ENCODE results near the gene AGAP3. TPM values are rescaled to one million over a fixed set of nuclear protein-coding genes. Genes with fewer than 3 reads are reported as not detected.

Gene AGAP3
- total RNA-seq, 4 donors from 2014 or later, result 34.6 to 53.0 (median 47.9) TPM

- TF ChIP-seq CTCF (IDR thresholded peaks at IDR 0.05), result no peak
- DNase-seq (ENCODE audit: low spot score), result no peak
- ATAC-seq (ENCODE audit: low FRiP score), result no peak
These were observed 21.6 kb downstream of the AGAP3 start for GRCh38 chr7:151107882-151108281.

DNA sequence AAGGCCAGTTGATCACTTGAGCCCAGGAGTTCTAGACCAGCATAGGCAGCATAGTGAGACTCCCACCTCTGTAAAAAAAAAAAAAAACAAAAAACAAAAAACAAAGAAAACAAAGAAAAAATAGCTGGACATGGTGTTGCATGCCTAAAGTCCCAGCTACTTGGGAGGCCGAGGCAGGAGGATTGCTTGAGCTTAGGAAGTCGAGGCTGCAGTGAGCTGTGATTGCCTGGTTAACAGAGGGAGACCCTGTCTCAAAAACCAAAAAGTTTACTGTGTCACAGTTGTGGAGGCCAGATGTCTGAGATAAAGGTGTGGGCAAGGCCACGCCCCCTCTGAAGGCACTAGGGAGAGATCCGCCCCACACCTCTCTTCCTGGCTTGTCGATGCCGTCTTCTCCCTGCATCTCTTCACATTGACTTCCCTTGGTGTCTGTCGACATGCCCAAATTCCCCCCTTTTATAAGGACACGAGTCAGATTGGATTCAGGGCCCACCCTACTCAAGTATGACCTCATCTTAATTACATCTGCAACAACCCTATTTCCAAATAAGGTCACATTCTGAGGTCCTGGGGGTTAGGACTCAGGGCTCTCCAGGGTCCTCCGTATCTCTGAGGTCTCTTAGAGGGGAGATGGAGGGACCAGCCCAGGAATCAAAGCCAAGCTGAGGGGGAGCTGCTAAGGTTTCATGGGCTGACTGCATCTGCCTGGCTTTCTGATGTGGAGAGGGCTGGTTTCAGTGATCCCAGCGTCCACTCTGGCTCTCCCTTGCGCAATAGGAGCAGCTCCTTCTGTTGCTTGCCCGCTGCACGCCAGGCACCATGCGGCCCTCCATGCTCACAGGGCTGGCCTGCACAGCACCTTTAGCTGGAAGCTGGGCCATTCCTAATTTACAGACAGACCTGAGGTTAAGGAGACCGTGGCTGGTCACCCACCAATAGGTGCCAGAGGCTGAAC lies 23.1 kb downstream of the AGAP3 start:
- no peak for TF ChIP-seq CTCF (IDR thresholded peaks at IDR 0.05)
- DNase-seq (ENCODE audit: low spot score) (no peak), ATAC-seq (ENCODE audit: low FRiP score) (no peak)

- DNase-seq (ENCODE audit: low spot score) (no peak), ATAC-seq (ENCODE audit: low FRiP score) (no peak)
- TF ChIP-seq CTCF (IDR thresholded peaks at IDR 0.05), result no peak
These were observed 24.1 kb downstream of the AGAP3 start for GRCh38 chr7:151110236-151110940.

DNA sequence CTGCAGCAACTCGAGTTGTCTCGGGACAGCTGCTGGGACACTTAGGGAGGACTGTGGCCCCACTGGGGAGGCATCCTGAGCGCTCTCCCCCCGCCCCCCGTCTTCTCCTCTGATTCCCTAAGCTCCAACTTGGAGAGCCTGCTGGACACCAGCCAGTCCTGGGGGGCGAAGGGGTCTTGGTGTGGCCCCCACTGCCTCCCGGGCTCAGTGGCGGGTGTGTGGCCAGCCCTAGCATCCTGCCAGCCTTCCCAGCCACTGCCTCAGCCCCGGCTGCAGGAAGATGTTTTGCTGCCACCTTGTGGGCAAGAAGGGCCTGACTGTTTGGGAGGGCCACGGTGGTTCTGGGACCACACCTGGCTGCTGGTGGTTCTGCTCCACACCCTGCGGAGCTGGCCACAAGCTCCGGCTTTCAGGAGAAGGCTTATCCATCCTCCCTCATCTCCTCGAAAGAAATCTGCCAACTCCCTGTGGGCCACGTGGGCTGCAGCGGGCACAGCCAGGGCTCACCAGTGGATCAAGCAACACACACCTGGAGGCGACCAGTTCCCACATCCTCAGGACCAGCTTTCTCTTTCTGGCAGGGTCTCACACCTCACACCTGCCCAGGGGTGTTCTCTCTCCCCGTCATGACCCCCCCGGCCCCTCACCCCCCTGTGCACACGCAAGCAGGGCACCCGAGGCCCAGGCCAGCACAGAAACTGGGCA lies 24.8 kb downstream of the AGAP3 start:
- peak; percentile 58 for ATAC-seq (ENCODE audit: low FRiP score)
- TF ChIP-seq CTCF (IDR thresholded peaks at IDR 0.05), result peak in 2 of 3 donors; percentile 65 to 78
- peak; percentile 73 for DNase-seq (ENCODE audit: low spot score)

GRCh38 chr7:151113344-151114150 lies 27.3 kb downstream of the AGAP3 start:
- no peak for DNase-seq (ENCODE audit: low spot score)
- ATAC-seq (ENCODE audit: low FRiP score), result peak; percentile 52

More at GRCh38 chr7:151113344-151114150, 27.3 kb downstream of the AGAP3 start:
- TF ChIP-seq CTCF (IDR thresholded peaks at IDR 0.05), result no peak

Measured in omental fat pad (tissue), 4 donors.